HuH-7 (cell line): ENCODE data around the gene DEDD2.

Experiments used
- DNase-seq: peaks from one replicate; pipeline ENCODE4 v3.0.0; 2011; ENCODE audit warnings: low spot score

Gene DEDD2

DNA sequence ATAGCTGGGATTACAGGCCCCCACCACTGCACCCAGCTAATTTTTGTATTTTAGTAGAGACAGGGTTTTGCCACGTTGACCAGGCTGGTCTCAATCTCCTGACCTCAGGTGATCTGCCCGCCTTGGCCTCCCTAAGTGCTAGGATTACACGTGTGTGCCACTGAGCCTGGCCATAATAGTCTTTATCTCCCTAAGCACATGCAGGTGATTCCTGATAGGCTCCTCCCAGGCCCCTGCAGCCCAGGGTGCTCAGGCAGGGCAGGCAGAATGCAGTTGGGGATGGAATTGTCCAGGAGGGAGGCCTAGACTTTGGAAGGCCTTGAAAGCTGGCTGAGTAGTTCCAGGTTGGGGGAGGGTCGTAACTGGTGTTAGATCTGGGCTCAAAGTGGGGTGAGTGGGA lies 11.2 kb upstream of the DEDD2 start:
- DNase-seq, result no peak

DNA sequence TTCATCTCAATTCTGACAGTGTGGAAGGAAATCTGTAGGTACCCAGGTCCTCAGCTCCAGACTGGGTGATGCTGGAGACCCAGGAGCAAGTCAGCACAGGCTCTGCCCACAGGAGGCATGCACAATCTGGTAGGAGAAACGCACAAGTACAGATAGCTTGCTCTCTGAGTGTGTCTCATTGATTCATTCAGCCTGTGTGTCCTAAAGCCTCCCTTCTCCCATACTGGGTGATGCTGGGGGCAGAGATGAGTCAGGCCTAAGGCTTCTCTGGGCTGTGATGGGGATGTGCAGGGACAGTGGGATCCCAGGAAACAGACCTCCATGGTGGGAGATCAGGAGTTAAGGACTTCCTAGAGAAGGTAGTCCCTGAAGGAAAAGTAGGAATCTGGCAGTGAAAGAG lies 9.4 kb upstream of the DEDD2 start:
- no peak for DNase-seq

DNA sequence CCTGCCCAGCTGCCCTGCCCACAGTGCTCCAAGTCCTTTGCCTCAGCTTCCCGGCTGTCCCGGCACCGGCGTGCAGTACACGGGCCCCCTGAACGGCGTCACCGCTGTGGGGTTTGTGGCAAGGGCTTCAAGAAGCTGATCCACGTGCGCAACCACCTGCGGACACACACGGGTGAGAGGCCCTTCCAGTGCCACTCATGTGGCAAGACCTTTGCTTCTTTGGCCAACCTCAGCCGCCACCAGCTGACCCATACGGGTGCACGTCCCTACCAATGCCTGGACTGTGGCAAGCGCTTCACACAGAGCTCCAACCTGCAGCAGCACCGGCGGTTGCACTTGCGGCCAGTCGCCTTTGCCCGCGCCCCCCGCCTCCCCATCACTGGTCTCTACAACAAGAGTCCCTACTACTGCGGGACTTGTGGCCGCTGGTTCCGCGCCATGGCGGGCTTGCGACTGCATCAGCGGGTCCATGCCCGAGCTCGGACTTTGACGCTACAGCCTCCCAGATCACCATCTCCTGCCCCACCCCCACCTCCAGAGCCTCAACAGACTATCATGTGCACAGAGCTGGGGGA lies 8.3 kb upstream of the DEDD2 start:
- no peak for DNase-seq

DNA sequence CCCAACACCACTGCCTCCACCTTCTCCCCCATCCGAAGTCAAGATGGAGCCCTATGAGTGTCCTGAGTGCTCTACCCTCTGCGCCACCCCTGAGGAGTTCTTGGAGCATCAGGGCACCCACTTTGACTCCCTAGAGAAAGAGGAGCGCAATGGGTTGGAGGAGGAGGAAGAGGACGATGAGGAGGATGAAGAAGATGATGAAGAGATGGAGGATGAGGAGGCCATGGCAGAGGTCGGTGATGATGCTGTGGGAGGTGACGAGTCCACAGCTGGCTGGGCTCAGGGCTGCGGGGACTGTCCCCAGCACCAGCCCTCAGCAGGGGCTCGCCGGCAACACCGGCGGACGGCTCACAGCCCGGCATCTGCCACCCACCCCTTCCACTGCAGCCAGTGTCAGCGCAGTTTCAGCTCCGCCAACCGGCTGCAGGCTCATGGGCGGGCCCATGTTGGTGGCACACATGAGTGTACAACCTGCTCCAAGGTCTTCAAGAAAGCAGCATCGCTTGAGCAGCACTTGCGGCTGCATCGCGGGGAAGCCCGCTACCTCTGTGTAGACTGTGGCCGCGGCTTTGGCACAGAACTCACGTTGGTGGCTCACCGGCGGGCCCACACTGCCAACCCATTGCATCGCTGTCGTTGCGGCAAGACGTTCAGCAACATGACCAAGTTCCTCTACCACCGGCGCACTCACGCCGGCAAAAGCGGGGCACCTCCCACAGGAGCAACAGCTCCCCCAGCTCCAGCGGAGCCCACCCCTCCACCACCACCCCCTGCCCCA lies 7.7 kb upstream of the DEDD2 start:
- no peak for DNase-seq

DNA sequence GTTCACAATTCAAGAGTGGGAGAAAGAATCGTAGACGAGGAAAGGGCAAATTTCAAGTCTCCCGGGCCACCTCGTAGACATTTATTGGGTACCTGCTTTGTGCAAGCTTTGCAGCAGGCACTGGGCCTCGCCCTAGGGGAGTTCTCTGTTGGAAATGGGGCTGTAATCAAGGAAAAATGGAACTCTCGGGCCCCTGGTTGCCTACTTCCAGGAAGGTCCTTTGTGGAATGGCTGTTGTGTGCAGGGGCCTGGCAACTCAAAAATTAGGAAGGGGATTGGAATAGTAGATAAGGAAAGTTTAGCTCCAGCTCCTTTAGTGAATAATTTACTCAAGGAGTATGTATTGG lies 3.2 kb upstream of the DEDD2 start:
- no peak for DNase-seq

DNA sequence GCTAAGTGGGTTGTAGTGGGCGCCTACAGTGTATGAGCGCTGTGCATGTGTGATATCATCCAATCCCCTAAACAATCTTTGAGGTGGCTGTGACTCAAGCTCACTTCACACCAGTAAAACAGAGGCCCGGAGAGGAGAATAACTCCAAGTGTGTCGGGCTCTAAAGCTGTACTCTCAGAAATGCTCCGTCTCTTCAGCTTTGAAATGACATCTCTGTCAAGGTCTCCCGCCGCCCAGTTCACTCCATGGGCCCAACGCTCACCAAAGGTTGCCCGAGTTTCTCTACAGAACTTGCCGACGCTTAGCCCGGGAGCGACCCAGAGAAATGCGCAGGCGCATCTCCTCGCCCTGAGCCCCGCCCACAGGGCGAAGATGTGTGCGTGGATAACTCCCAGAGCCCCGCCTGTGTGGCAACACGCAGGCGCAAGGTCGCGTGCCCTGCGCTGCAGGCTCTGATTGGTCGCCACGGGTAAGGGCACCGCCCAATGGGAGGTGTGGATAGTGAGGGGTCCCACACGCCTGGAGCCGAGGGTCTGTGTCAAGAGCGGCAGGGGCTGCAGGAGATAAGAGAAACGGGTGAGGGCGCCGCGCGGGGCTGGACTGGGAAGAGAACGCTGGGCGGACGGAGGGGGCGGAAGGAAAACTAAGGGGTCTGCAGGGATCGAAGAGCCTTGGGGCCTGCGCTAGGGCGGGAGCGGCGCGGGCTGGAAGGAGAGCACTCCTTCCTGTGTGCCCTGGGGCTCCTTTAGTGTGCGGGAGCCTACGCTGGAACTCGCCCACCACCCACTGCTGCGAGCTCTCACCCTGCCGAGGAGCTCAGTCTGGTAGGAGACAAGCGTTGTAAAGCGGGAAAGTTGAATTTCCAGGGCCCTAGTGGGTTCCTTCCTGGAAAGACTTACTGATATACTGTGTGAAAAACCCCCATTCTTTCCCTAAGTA lies 2.6 kb upstream of the DEDD2 start, which contains the start of gene ZNF526:
Gene ZNF526, plus strand, starts transcription at position 501 of the 939 bp plus-strand sequence. CDS start 4,092 bp downstream, outside the sequence.
- peak; percentile 100 for DNase-seq

DNA sequence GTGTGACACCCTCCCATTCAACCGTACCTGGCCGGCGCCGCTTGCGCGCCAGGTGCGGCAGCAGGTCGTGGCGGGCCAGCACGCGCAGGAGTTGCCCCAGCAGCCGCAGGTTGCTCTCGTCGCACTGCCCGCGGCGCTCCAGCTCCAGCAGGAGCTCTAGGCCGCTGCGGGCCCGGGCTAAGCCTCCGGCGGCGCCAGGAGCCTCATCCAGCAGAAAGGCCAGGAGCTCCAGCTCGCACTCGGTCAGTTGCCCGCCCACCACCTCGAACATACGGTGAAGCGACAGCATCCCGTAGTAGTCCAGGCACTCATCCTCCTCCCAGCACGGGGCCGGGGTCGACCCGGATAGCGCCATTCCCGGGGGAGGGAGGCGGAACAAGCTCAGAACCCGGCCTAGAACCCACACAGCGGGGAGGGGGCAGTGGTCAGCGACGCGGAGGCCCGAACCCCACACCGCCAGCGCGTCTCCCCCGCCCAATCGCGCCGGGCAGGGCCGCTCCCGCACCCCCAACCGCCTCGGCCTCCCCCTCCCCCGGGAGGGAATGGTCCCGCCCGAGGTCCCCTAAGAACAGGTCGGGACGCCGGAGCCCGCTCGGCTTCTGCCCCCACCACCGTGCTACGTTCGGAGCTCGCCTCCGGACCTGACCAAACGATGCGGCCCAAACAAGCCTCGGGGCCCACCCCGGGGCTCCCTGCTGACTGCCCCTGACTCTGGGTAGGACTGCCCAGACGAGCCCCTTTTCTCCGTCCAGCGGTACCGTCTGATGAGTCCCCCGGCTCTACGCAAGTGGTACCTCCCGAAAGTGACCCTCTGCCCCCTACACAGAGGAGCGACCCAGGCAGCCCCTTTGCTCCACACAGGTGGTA lies 591 bp downstream of the DEDD2 start:
- DNase-seq, result peak; percentile 67

DNA sequence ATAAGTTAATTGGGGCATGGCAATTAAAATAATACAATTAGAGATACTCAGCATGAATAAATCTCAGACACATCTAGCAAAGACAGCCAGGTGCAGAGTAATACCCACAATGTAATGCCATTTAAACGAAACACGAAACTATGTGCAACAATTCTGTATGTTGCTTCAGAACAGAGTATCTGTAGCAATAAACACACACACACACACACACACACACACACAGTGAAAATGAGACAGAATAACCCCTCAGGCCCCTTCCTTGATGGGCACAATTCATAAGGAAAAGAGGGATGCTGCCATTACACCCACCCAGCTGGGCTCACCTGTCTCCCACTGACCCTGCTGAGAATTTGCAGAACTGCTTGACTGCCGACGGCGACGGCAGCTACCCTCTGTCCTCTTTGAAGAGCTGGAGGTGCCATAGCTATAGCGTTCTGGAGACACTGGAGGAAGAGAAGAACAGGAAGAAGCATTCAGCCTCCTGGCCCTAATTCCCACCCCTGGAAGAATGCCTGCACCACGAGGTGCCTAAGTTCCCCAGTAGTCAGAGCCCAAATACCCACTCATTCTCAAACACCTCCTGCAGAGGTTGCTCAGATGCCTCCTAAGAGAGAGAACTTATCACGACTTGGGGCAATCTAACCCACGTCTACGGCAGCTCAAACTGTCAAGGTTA lies 2.5 kb downstream of the DEDD2 start:
- DNase-seq, result no peak

DNA sequence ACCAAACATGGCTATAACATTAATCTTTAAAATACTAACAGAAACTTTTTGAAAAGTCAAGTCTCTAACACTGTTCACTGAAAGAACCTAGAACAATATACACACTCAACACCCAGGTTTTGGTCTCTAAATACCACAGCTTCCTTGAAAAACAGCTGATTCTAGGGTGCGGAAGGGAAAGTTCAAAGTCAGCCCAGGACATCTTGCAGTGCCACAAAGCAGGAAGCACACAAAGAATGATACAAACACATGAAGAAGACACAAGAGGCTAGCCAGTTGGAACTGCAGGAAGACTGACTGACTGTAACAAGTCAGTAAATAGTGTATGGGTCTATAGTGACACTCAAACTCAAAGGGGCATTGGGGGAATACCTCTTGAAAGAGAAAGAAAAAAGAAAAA lies 4.6 kb downstream of the DEDD2 start:
- DNase-seq, result no peak

DNA sequence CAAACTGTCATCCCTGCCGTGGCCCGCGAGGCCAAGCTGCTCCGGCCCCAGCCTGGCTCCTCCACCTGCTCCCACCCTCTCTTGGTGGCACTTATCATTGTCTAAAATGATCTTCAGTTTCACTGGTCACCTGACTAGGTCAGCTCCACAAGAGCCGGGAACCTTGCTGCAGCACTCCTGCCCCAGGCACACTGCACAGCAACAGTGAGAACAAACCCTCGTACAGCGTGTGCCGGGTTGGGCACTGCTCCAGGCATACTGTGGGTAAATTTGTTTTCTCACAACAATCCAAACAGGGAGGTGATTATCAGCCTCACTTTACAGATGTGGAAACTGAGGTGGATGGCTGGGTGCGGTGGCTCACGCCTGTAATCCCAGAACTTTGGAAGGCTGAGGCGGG lies 8.9 kb downstream of the DEDD2 start:
- no peak for DNase-seq

DNA sequence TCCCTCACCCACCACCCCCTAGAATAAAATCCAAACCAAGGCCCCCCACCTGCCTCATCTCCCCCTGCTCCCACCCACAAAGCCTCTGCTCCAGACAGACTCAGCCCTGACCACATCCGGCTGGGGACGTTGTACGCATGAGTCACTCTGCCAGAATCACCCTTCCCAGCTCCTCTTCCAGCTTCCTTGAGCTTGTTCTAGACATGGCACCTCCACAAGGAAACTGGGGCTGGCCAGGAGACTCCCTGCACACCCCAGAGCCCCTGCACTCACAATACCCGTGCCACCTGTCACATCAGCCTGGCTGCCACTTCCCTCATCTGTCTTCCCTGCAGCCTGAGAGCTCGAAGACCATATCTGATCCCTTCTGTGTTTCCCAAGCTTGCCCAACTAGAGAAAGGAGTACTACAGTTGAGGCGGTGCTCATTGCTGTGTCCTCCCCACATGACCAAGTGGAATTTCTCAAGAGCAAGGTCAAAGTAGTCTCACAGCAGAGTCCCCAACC lies 9.7 kb downstream of the DEDD2 start:
- no peak for DNase-seq

DNA sequence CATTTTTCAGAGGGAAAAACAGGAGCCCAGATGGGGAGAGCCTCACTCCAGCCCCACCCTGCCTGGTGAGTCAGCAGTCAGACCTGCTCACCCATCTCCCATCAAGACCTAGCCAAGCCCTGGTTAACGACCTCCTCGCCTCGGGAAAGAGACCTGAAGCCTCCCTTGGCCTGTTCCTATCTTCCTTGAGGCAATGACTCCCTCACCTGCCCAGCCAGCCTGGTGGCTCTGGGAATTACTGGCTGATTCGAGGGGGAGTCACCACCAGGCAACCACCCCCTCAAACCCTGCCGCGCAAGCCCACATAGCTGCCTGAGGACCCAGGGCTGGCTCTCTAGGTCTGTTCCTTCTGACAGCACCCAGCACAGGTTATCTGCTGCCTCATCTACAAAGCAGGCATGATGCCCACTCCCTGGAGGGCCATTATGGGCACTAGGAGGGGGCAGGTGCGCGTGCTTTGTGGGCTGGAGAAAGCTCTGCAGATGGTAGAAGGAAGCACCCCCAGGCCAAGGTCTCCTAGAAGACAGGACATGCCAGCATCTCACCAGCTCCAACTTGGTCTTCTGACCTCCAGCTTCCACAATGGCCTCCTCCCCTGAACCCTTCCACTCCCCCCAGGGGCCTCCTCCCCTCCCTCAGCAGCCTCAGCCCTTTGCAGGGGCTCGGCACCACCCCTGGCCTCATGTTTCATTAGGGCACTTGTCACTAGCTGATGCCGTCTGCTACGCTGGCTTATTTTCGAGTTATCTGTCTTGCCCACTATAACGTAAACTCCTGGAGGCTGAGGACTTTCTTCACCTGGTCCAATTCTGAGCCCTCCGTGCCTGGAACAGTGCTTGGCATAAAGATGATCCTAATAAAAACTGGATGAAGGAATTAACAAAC lies 10.4 kb downstream of the DEDD2 start:
- DNase-seq, result no peak

DNA sequence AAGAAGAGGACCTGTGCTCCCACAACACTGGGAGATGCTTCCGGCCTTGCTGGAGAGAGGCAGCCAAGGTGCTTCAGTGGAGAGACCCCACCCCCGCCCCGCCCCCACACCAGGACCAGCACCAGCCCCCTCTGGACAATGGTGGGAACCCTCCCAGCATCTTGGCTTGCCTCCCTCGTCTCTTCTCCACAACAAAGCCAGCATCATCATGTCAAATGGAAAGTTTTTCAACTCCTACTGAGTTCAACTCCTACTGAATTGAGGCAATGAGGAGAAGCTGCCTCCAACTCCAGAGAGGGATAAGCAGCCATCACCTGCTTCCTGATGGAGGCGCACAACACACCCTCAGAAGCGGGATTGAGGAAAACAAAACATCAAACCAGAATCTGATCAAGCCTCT lies 12.8 kb downstream of the DEDD2 start:
- no peak for DNase-seq

DNA sequence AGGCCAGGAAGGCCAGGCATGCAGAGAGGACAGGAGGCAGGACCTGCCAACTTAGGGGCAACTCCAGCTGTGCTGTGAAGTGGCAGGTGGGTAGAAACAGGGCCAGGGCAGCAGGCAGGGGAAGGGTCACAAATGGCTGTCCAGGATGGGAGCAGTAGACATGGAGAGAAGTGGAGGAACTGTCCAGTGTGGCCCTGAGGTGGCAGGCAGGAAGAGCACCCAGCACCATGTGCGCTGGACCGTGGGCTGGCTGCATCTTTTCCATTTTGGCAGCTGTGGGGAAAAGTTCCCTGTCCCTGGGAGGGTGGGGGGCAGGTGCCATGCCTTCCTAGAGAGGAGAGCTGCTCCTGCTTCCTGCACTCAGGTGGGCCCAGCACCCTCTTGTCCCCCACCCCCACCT lies 13.8 kb downstream of the DEDD2 start:
- no peak for DNase-seq

DNA sequence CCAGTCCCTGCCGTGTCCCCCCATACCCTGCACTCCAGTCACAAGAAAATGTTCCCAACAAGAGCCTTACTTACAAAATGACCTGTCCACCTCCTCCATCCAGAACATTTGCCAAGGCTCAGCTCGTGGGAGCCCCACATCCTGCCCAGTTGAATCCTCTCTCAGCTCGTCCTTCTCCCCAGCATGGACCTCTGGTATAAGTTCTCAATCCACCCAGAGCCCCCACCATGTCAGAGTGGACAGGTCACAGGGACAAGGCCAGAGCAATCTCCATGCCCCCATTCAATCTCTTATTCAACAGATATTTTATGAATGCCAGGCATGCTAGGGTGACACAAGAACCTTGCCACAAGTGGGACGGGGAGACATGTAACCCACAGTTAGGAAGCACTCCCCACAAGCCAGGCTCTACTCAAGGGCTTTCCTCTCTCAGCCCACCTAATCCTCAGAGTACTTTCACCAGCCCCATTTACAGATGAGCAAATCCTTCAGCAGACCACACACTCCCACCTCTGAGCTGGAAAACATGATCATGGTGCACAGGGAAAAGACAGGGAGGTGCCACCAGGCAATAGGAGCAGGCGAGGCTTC lies 15.1 kb downstream of the DEDD2 start:
- DNase-seq, result no peak

DNA sequence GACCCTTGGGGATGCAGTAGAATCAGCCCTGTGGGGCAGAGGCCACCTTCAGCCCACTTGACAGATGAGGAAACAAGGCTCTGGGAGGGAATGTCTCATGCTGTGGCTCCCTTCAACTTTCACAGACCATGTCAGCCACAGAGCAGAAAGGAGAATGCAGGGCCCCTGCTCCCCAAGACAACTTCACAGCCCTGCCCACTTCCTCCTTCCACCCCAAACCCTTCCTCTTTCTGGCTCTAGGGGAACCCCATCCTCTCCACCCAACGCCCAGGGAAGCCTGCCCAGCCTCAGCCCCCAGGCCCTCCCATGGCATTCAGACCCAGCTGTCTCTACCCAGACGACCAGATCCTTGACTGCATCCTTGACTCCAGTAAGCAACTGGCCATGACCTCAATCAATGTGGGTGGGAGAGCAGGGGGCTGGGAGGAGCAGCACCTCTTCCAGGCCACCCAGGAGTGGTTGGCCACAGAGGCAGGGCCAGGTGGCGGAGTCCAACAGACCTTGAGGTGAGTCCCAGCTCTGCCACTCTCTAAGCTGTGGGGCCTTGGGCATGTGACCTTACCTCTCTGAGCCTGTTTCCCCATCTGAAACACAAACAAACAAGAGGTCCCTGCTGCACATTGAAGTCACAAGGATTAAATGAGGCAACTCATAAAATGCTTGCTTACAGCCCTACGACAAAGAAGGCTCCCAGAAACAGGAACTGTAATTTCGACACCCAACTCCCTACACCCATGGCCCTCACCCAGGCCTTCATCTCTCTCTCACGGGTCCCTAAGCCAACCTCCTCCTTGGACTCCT lies 15.8 kb downstream of the DEDD2 start:
- DNase-seq, result no peak

DNA sequence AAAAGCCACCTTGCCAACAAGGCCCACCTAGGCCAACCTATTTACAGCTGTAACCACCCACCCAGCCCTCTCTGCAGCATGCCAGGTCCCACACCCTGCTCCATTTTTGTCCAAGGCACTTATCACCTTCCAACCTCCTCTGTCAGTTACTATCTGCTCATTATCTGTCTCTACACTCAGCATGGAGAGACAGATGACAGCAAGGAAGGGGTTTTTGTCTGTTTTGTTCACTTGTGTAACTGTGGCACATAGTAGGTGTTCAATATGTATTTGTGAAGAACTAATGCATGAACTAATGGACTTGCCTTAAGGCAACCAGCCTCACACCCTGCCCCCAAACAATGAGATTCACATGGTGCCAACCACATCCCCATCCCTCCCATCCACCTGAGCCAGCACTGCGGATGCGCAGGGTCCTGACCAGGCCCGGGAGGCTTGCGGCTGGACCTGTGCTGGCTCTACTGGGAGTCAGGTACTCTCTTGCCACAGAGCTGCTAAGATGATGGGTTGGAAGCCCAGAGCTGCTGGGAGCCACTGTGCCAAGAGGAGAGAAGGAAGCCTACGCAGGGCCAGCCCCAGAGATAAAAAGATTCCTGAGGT lies 17.3 kb downstream of the DEDD2 start:
- no peak for DNase-seq

DNA sequence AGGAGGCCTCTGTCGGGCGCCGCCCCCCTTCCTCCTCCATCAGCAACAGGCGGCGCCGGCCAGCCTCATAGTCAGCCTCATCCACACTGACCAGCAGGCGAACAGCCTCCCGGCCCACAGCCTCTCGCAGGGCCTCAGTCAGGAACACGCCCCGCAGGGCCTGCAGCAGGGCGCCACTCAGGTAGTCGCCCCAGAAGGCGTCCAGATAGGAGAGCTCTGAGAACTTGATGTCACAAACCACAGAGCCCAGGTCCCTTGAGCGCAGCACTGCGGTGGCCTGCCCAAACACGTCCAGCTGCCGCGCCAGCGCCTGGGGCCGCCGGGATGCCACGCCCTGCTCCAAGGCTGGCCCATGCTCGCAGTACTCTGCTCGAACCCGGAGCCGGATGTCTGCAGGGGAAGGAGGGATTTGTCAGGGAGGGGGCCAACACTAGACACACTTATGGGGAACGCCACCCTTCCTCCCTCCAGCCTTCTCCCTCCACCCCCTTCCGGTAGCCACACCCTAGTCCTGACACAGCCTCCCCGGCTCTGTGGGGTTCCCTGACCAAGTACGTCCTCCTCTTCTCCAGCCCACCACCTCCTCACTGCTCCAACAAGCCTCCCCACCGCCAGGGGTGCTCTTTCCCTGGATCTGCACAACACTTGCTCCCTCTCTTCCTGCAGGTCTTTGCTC lies 17.9 kb downstream of the DEDD2 start:
- no peak for DNase-seq
